B cell (primary cell): Measurements from ENCODE around the gene JADE2. TPM values are rescaled to one million over a fixed set of nuclear protein-coding genes. Genes with fewer than 3 reads are reported as not detected.

Experiments
- ATAC-seq: fragments of 200-7000 bp; cut with Tn5 transposase; one replicate; pipeline ENCODE4 v1.10.0; 2021; ENCODE audit warnings: low read depth, mild to moderate bottlenecking, moderate number of reproducible peaks, moderate library complexity
- CTCF ChIA-PET: fragments of 350-600 bp; sonication (Branson Sonifier 250); formaldehyde crosslinking; loops from one replicate; lab custom pipeline; 2021; ENCODE audit warnings: antibody characterized with exemption, inconsistent platforms; lab: Charles Lee
- POLR2A ChIA-PET: fragments of 350-600 bp; sonication (Branson Sonifier 250); formaldehyde crosslinking; loops from one replicate; lab custom pipeline; 2021; ENCODE audit warnings: antibody characterized with exemption; lab: Charles Lee
- DNase-seq: peaks from one replicate; pipeline ENCODE4 v3.0.0; 2013
- H2AFZ ChIP-seq: 2 replicates; pipeline ENCODE4 v1.6.1; 2012; ENCODE audit warnings: mild to moderate bottlenecking, low read depth, low read length; ENCODE audit not compliant: insufficient read depth, poor library complexity, severe bottlenecking
- H3K27ac ChIP-seq, 2 donors: 1 replicate in 1 of 2; 2 replicates in 1 of 2; pipeline ENCODE4 v1.5.1; 2012 to 2013; ENCODE audit warnings: low read length in 2 of 2, mild to moderate bottlenecking in 2 of 2, moderate library complexity in 1 of 2
- H3K27me3 ChIP-seq, 4 experiments: fragments of 200-600 bp in 1 of 4; sonication (generic) in 1 of 4; replicated peaks in 1 of 4; 1 replicate in 2 of 4; 2 replicates in 2 of 4; pipeline versions ENCODE4 v1.6.1 to v1.7.0; 2013 to 2016; ENCODE audit warnings: low read length in 3 of 4, mild to moderate bottlenecking in 2 of 4, mixed read lengths in 1 of 4, moderate library complexity in 1 of 4; ENCODE audit not compliant: insufficient read depth in 4 of 4, control insufficient read depth in 3 of 4; ENCODE audit errors: control extremely low read depth in 1 of 4
- H3K36me3 ChIP-seq, 2 experiments: replicated peaks in 1 of 2; 1 replicate in 1 of 2; 2 replicates in 1 of 2; pipeline versions ENCODE4 v1.6.1 to v1.7.1; 2013; ENCODE audit warnings: low read length in 1 of 2; ENCODE audit not compliant: insufficient read depth in 2 of 2, control insufficient read depth in 1 of 2; ENCODE audit errors: control extremely low read depth in 1 of 2, extremely low read depth in 1 of 2
- H3K4me1 ChIP-seq, 2 donors: fragments of 200-600 bp in 1 of 2; sonication (generic) in 1 of 2; 1 replicate in 1 of 2; 2 replicates in 1 of 2; pipeline versions ENCODE4 v1.5.1 to v1.6.1; 2013 to 2017; ENCODE audit warnings: low read length in 2 of 2; ENCODE audit not compliant: control insufficient read depth in 2 of 2, insufficient read depth in 2 of 2
- H3K4me2 ChIP-seq: replicated peaks from 2 replicates; pipeline ENCODE3; 2012; ENCODE audit warnings: mild to moderate bottlenecking, low read depth, low read length; ENCODE audit not compliant: poor library complexity, severe bottlenecking
- H3K4me3 ChIP-seq, 5 experiments: fragments of 200-600 bp in 1 of 5; sonication (generic) in 1 of 5; 1 replicate in 3 of 5; 2 replicates in 2 of 5; pipeline versions ENCODE4 v1.5.1 to v1.7.0; 2011 to 2016; ENCODE audit warnings: low read length in 4 of 5, mild to moderate bottlenecking in 4 of 5, low read depth in 2 of 5, control low read depth in 1 of 5, moderate library complexity in 1 of 5; ENCODE audit not compliant: insufficient read depth in 1 of 5; ENCODE audit errors: control extremely low read depth in 1 of 5, extremely low read depth in 1 of 5
- H3K79me2 ChIP-seq: fragments of 200-600 bp; sonication (generic); one replicate; pipeline ENCODE4 v1.6.0; 2016; ENCODE audit warnings: low read length; ENCODE audit not compliant: control insufficient read depth, insufficient read depth
- H3K9ac ChIP-seq: fragments of 200-600 bp; sonication (generic); 2 replicates; pipeline ENCODE4 v1.6.1; 2017; ENCODE audit warnings: mild to moderate bottlenecking, low read length, moderate library complexity
- H3K9me3 ChIP-seq, 3 donors: one replicate each; pipeline versions ENCODE4 v1.6.1 to v1.7.1; 2013; ENCODE audit warnings: low read length in 2 of 3; ENCODE audit not compliant: control insufficient read depth in 2 of 3, insufficient read depth in 1 of 3; ENCODE audit errors: control extremely low read depth in 1 of 3
- H4K20me1 ChIP-seq: 2 replicates; pipeline ENCODE4 v1.6.0; 2012; ENCODE audit warnings: mild to moderate bottlenecking, low read length; ENCODE audit not compliant: insufficient read depth, control insufficient read depth, poor library complexity, severe bottlenecking
- H3K27ac Mint-ChIP-seq: one replicate; pipeline ENCODE4 v1.8.0; 2021; ENCODE audit warnings: mixed read lengths
- H3K27me3 Mint-ChIP-seq: one replicate; pipeline ENCODE4 v1.8.0; 2021; ENCODE audit warnings: mixed read lengths
- H3K4me1 Mint-ChIP-seq: one replicate; pipeline ENCODE4 v1.8.0; 2021; ENCODE audit warnings: mixed read lengths
- H3K4me3 Mint-ChIP-seq: one replicate; pipeline ENCODE4 v1.8.0; 2021; ENCODE audit warnings: mixed read lengths
- H3K9me3 Mint-ChIP-seq: one replicate; pipeline ENCODE4 v1.8.0; 2022; ENCODE audit warnings: mixed read lengths; ENCODE audit not compliant: insufficient read depth
- CTCF ChIP-seq: fragments of 200-600 bp; IDR thresholded peaks from one replicate; pipeline ENCODE4 v1.8.0; 2022; ENCODE audit warnings: antibody characterized with exemption, mild to moderate bottlenecking
- EZH2 ChIP-seq: IDR thresholded peaks from 2 replicates; pipeline ENCODE4 v1.6.1; 2012; ENCODE audit warnings: borderline replicate concordance, low read depth, mild to moderate bottlenecking, moderate library complexity, low read length; ENCODE audit not compliant: insufficient read depth, poor library complexity, severe bottlenecking
- WGBS: methylation state at CpG from one replicate; pipeline ENCODE4 v1.1.5; 2013; ENCODE audit warnings: missing lambda C conversion rate; ENCODE audit not compliant: insufficient coverage; 5-methylcytosine and 5-hydroxymethylcytosine counted together
- intact Hi-C: fragments of 100-400 bp; cut with micrococcal nuclease; formaldehyde crosslinking; loops from one replicate; pipeline ENCODE4 v1.10.0; 2022
- polyA plus RNA-seq: library from polyadenylated mRNA; depleted of rRNA; stranded (reverse); fragments of >200 nt; gene quantifications from 2 replicates; pipeline ENCODE4 v1.2.3, GENCODE V29; 2012
- total RNA-seq, 2 donors: library from RNA; stranded (reverse); fragments of 120-200 nt in 1 of 2; gene quantifications; 1 replicate in 1 of 2; 2 replicates in 1 of 2; pipeline versions ENCODE4 v1.2.3 to v1.2.4, GENCODE V29; 2013 to 2022

JADE2 gene
- total and polyA plus RNA-seq, 2 donors (not counting 1 experiment from before 2014, with no cell fraction given), result 80.5 to 247 TPM

GRCh38 chr5:134489227-134489944 is 36.1 kb upstream of the JADE2 start:
- POLR2A ChIA-PET, result no interaction called here
- intact Hi-C loops, result no loop called here
- TF ChIP-seq EZH2 (no peak), CTCF (no peak)

GRCh38 chr5:134490255-134490924 is 35.1 kb upstream of the JADE2 start:
- WGBS, result 96% methylated on average over 9 of the region's 9 CpGs
- no peaks in the 10 kb centered on the region for H4K20me1 ChIP-seq
- no peak overlapping the region for H3K27ac ChIP-seq
- POLR2A ChIA-PET, result no interaction called here
- no peaks in the 10 kb centered on the region for H3K27me3 ChIP-seq
- H3K9me3 ChIP-seq, result peaks cover 0 to 3% (median 2%) of the 10 kb centered on the region in 3 donors
- Mint-ChIP-seq H3K4me1 (no peaks in the 10 kb centered on the region), H3K9me3 (no peaks in the 10 kb centered on the region), H3K27ac (no peak overlapping the region), H3K27me3 (no peaks in the 10 kb centered on the region), H3K4me3 (no peak overlapping the region)
- no peak overlapping the region for H3K9ac ChIP-seq
- H3K79me2 ChIP-seq, result no peaks in the 10 kb centered on the region
- CTCF ChIA-PET, result no interaction called here
- ATAC-seq (no peak), DNase-seq (no peak)
- intact Hi-C loops, result no loop called here
- no peaks in the 10 kb centered on the region for H3K4me1 ChIP-seq
- no peak overlapping the region for H3K4me2 ChIP-seq
- TF ChIP-seq CTCF (no peak), EZH2 (no peak)
- H3K4me3 ChIP-seq, result no peak overlapping the region
- H2AFZ ChIP-seq, result no peak overlapping the region
- no peaks in the 10 kb centered on the region for H3K36me3 ChIP-seq

More at GRCh38 chr5:134489227-134489944, 36.1 kb upstream of the JADE2 start:
- H4K20me1 ChIP-seq, result no peaks in the 10 kb centered on the region
- Mint-ChIP-seq H3K4me1 (no peaks in the 10 kb centered on the region), H3K27me3 (no peaks in the 10 kb centered on the region), H3K27ac (no peak overlapping the region), H3K4me3 (no peak overlapping the region), H3K9me3 (peaks cover 2% of the 10 kb centered on the region)
- no peak overlapping the region for H3K4me2 ChIP-seq
- H3K9ac ChIP-seq, result no peak overlapping the region
- no peak overlapping the region for H3K27ac ChIP-seq
- DNase-seq, result no peak
- ATAC-seq, result no peak
- H3K4me3 ChIP-seq, result no peak overlapping the region
- no peaks in the 10 kb centered on the region for H3K36me3 ChIP-seq
- H3K79me2 ChIP-seq, result no peaks in the 10 kb centered on the region
- H3K27me3 ChIP-seq, result no peaks in the 10 kb centered on the region
- H2AFZ ChIP-seq, result no peak overlapping the region
- WGBS, result 92% methylated on average over 7 of the region's 7 CpGs
- peaks cover 0 to 5% (median 2%) of the 10 kb centered on the region in 3 donors for H3K9me3 ChIP-seq
- CTCF ChIA-PET, result no interaction called here
- no peaks in the 10 kb centered on the region for H3K4me1 ChIP-seq
